BLaER1 treated with 17β-estradiol and CSF1 and Interleukin-3, amounts not matched to agents 10 nM and 100 nM (cell line): ENCODE results near the gene SEMA6D.

Source experiments
- H3K27ac ChIP-seq, 11 experiments: shearing (Covaris generic); formaldehyde crosslinking; 2 replicates each; pipeline ENCODE4 v1.8.1; 2022
- H3K27me3 ChIP-seq, 11 experiments: shearing (Covaris generic); formaldehyde crosslinking; 2 replicates each; pipeline ENCODE4 v1.8.1; 2022
- H3K36me3 ChIP-seq, 11 experiments: shearing (Covaris generic); formaldehyde crosslinking; 2 replicates each; pipeline ENCODE4 v1.8.1; 2022
- H3K4me1 ChIP-seq, 10 experiments: shearing (Covaris generic); formaldehyde crosslinking; 2 replicates each; pipeline ENCODE4 v1.8.1; 2022
- H3K4me2 ChIP-seq, 11 experiments: shearing (Covaris generic); formaldehyde crosslinking; 2 replicates each; pipeline ENCODE4 v1.8.1; 2022
- H3K4me3 ChIP-seq, 10 experiments: shearing (Covaris generic); formaldehyde crosslinking; 2 replicates each; pipeline ENCODE4 v1.8.1; 2022
- H3K9ac ChIP-seq, 11 experiments: shearing (Covaris generic); formaldehyde crosslinking; 2 replicates each; pipeline ENCODE4 v1.8.1; 2022
- H3K9me3 ChIP-seq, 11 experiments: shearing (Covaris generic); formaldehyde crosslinking; replicated peaks in 1 of 11; 2 replicates each; pipeline ENCODE4 v1.8.1; 2022
- H4K20me1 ChIP-seq, 11 experiments: shearing (Covaris generic); formaldehyde crosslinking; 2 replicates each; pipeline ENCODE4 v1.8.1; 2022
- Cebpa-rat ChIP-seq, 11 experiments: shearing (Covaris generic); IDR thresholded peaks; 2 replicates each; pipeline ENCODE4 v1.8.1; 2022

Gene SEMA6D

GRCh38 chr15:47755941-47756340 is 38.6 kb downstream of the SEMA6D start:
- TF ChIP-seq Cebpa-rat (IDR thresholded peaks at IDR 0.05), result no peak
- H3K9me3 ChIP-seq, result peaks cover 18 to 27% (median 23%) of the 10 kb centered on the region in 11 experiments
- no peak overlapping the region for H3K4me3 ChIP-seq
- H3K4me1 ChIP-seq, result peaks cover 0 to 30% (median 2%) of the 10 kb centered on the region in 10 experiments; a peak in 9 of 20 replicates
- no peaks in the 10 kb centered on the region for H3K36me3 ChIP-seq
- H3K27ac ChIP-seq, result no peak overlapping the region
- H3K4me2 ChIP-seq, result no peak overlapping the region; a peak in 1 of 22 replicates
- no peak overlapping the region for H3K9ac ChIP-seq
- no peaks in the 10 kb centered on the region for H4K20me1 ChIP-seq
- no peaks in the 10 kb centered on the region for H3K27me3 ChIP-seq

DNA sequence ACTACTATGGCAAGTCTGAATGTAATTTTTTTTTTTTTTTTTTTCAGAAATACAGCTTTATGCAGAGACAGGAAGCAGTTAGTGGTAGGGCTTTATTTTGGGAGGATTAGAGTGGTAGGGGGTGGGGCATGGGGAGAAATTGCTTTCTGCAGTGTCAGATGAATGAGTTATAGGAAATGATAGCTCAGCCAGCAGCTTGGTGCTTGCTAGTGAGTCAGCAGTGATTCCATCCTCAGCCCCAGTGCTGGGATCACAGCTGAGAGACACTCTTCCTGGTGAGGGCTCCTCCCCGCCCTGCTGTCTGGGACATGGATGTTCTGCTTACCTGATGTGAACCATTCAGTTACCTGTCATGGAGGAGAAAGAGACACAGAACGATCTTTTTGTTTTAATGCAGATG is 39.6 kb downstream of the SEMA6D start:
- Histone ChIP-seq H3K9me3 (peaks cover 18 to 27% (median 23%) of the 10 kb centered on the region in 11 experiments), H3K4me2 (peak overlapping the region in 3 of 11 experiments; percentile 45 to 65 (median 46); a peak in 6 of 22 replicates), H3K27ac (peak overlapping the region in 1 of 11 experiments; percentile 19; a peak in 1 of 22 replicates), H3K27me3 (no peaks in the 10 kb centered on the region), H3K4me1 (peaks cover 0 to 21% (median 2%) of the 10 kb centered on the region in 10 experiments; a peak in 9 of 20 replicates), H3K4me3 (no peak overlapping the region), H4K20me1 (no peaks in the 10 kb centered on the region), H3K36me3 (no peaks in the 10 kb centered on the region), H3K9ac (no peak overlapping the region)
- TF ChIP-seq Cebpa-rat (IDR thresholded peaks at IDR 0.05), result no peak

DNA sequence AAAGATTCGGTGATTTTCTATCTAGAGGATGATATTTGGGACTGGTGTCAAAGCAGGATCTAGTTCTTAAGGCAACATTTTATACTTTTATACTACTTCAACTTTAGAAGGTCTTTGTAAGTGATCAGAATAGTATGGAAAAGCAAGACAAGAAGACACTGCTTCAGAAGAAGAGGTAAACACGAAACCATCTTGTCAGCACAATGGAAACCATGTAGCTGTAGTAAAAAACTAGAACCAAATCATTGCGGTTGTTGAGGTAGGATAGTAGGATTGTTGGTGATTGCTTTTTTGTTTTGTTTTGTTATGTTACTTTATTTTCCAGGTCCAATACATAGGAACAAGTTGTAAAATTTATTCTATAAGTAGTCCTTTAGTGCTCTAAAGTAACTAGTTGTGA is 40.0 kb downstream of the SEMA6D start:
- Histone ChIP-seq H3K9ac (no peak overlapping the region), H3K9me3 (peaks cover 18 to 27% (median 23%) of the 10 kb centered on the region in 11 experiments), H3K4me2 (peak overlapping the region in 3 of 11 experiments; percentile 45 to 65 (median 46); a peak in 5 of 22 replicates), H3K36me3 (no peaks in the 10 kb centered on the region), H4K20me1 (no peaks in the 10 kb centered on the region), H3K27me3 (no peaks in the 10 kb centered on the region), H3K4me3 (no peak overlapping the region), H3K4me1 (peaks cover 0 to 17% (median 2%) of the 10 kb centered on the region in 10 experiments; a peak in 9 of 20 replicates), H3K27ac (peak overlapping the region in 1 of 11 experiments; percentile 19; a peak in 1 of 22 replicates)
- no peak for TF ChIP-seq Cebpa-rat (IDR thresholded peaks at IDR 0.05)

DNA sequence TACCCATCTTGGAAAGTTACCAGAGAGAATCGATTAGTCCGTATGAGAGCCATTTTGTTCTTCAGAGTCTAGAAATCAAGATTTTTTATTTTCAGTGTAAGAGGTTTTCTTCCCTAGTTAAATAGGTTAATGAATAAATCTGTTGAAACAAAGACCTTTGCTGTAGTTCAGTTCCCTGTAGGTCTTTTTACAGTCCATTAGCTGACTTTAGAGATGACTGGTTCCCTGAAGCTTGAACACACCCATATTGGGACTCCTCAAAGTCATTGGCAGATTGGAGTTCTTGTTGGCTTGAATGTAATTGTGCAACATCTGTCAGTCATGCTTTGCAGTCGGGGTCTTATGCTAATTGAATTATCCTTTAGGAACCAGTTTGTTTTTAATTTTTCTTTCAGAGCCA is 45.3 kb downstream of the SEMA6D start:
- Histone ChIP-seq H3K4me2 (no peak overlapping the region), H3K4me3 (no peak overlapping the region), H3K9ac (no peak overlapping the region), H3K36me3 (no peaks in the 10 kb centered on the region), H3K9me3 (no peaks in the 10 kb centered on the region), H3K27me3 (no peaks in the 10 kb centered on the region), H4K20me1 (no peaks in the 10 kb centered on the region), H3K4me1 (no peaks in the 10 kb centered on the region; a peak in 1 of 20 replicates), H3K27ac (no peak overlapping the region)
- TF ChIP-seq Cebpa-rat (IDR thresholded peaks at IDR 0.05), result no peak

DNA sequence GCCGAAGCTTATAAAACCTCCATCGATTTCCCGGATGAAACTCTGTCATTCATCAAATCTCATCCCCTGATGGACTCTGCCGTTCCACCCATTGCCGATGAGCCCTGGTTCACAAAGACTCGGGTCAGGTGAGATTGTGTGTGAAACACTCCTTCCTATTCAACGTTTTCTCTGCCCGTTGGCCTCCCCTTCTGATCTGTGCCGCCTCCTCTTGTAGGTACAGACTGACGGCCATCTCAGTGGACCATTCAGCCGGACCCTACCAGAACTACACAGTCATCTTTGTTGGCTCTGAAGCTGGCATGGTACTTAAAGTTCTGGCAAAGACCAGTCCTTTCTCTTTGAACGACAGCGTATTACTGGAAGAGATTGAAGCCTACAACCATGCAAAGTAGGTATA is 47.4 kb downstream of the SEMA6D start:
- H3K27me3 ChIP-seq, result no peaks in the 10 kb centered on the region
- H3K27ac ChIP-seq, result no peak overlapping the region
- H3K4me2 ChIP-seq, result no peak overlapping the region
- H3K4me1 ChIP-seq, result no peaks in the 10 kb centered on the region
- no peaks in the 10 kb centered on the region for H3K36me3 ChIP-seq
- no peak overlapping the region for H3K4me3 ChIP-seq
- H3K9me3 ChIP-seq, result no peaks in the 10 kb centered on the region
- H3K9ac ChIP-seq, result no peak overlapping the region
- TF ChIP-seq Cebpa-rat (IDR thresholded peaks at IDR 0.05), result no peak
- no peaks in the 10 kb centered on the region for H4K20me1 ChIP-seq

- no peaks in the 10 kb centered on the region for H3K36me3 ChIP-seq
- H3K27me3 ChIP-seq, result no peaks in the 10 kb centered on the region
- H3K9me3 ChIP-seq, result peaks cover 0 to 8% (median 0%) of the 10 kb centered on the region in 11 experiments; a peak in 1 of 22 replicates
- TF ChIP-seq Cebpa-rat (IDR thresholded peaks at IDR 0.05), result no peak
- no peaks in the 10 kb centered on the region for H3K4me1 ChIP-seq
- H3K4me2 ChIP-seq, result no peak overlapping the region
- H3K9ac ChIP-seq, result no peak overlapping the region
- no peaks in the 10 kb centered on the region for H4K20me1 ChIP-seq
- H3K4me3 ChIP-seq, result no peak overlapping the region
- H3K27ac ChIP-seq, result no peak overlapping the region
These were observed 49.1 kb downstream of the SEMA6D start for GRCh38 chr15:47766406-47766805.

- Histone ChIP-seq H3K9me3 (peaks cover 0 to 8% (median 0%) of the 10 kb centered on the region in 11 experiments; a peak in 1 of 22 replicates), H3K36me3 (no peaks in the 10 kb centered on the region), H3K27ac (no peak overlapping the region), H3K9ac (no peak overlapping the region), H3K27me3 (no peaks in the 10 kb centered on the region), H3K4me2 (no peak overlapping the region), H3K4me3 (no peak overlapping the region), H4K20me1 (no peaks in the 10 kb centered on the region), H3K4me1 (no peaks in the 10 kb centered on the region)
- no peak for TF ChIP-seq Cebpa-rat (IDR thresholded peaks at IDR 0.05)
These were observed 49.7 kb downstream of the SEMA6D start for GRCh38 chr15:47767035-47767434.

DNA sequence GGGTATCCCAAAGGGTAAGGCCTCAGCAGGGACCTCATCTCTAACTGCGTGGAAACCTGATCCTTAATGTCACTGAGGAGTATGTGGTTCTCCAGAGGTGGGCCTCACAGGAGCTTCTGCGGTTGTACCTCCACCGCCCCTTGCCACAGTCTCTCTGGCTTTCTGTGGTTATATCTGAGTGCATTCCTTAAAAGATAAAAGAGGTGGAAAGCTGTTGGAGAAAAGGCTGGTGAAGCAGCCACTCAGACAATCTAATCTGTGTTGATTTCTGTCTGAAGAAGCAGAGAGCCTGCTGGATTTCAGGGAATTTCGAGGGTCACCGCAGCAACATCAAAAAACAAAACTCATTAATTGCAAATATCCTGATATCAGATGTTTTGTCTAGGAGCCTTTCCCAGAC is 51.4 kb downstream of the SEMA6D start:
- Histone ChIP-seq H3K4me3 (no peak overlapping the region), H3K27ac (no peak overlapping the region), H3K4me1 (no peaks in the 10 kb centered on the region), H3K36me3 (no peaks in the 10 kb centered on the region), H3K9me3 (peaks cover 0 to 8% (median 0%) of the 10 kb centered on the region in 11 experiments; a peak in 1 of 22 replicates), H4K20me1 (no peaks in the 10 kb centered on the region), H3K9ac (no peak overlapping the region), H3K4me2 (no peak overlapping the region), H3K27me3 (no peaks in the 10 kb centered on the region)
- no peak for TF ChIP-seq Cebpa-rat (IDR thresholded peaks at IDR 0.05)

DNA sequence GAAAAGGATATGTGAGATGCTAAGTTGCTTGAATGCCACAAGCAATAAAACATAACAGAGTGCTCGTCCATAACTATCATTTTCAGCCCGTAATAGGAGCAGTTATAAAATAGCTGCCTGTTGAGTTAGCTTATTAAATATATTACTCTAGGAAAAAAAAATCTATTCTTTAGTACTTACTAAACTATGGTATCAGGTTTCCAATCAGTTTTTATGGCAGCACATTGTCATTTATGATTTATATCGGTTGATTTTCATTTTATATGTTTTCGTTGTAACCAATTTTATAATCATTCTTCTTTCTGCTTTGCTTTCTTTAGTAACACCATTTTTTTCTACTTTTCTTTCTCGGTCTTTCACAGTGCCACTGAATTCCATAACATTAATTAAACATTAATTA is 51.9 kb downstream of the SEMA6D start:
- no peaks in the 10 kb centered on the region for H3K27me3 ChIP-seq
- no peak for TF ChIP-seq Cebpa-rat (IDR thresholded peaks at IDR 0.05)
- H3K9ac ChIP-seq, result no peak overlapping the region
- no peaks in the 10 kb centered on the region for H3K36me3 ChIP-seq
- no peak overlapping the region for H3K4me2 ChIP-seq
- H3K9me3 ChIP-seq, result peaks cover 0 to 8% (median 0%) of the 10 kb centered on the region in 11 experiments; a peak in 1 of 22 replicates
- H4K20me1 ChIP-seq, result no peaks in the 10 kb centered on the region
- H3K27ac ChIP-seq, result no peak overlapping the region
- H3K4me3 ChIP-seq, result no peak overlapping the region
- no peaks in the 10 kb centered on the region for H3K4me1 ChIP-seq

- Histone ChIP-seq H3K36me3 (no peaks in the 10 kb centered on the region), H3K9ac (no peak overlapping the region), H3K4me2 (no peak overlapping the region), H4K20me1 (no peaks in the 10 kb centered on the region), H3K27ac (no peak overlapping the region), H3K4me3 (no peak overlapping the region), H3K4me1 (no peaks in the 10 kb centered on the region), H3K27me3 (no peaks in the 10 kb centered on the region), H3K9me3 (peaks cover 0 to 8% (median 0%) of the 10 kb centered on the region in 11 experiments; a peak in 1 of 22 replicates)
- TF ChIP-seq Cebpa-rat (IDR thresholded peaks at IDR 0.05), result no peak
These were observed 55.8 kb downstream of the SEMA6D start for GRCh38 chr15:47773143-47773542.
